Activated T-helper 1 cell treated with anti-CD3 and anti-CD28 coated beads, Interleukin-2, amount 50 U/mL, for 16 hours (primary cell): Measurements from ENCODE around the gene GTPBP10.
"Not testable (repeated sequence)": the region's sequence is repeated elsewhere in the genome, so short reads cannot be mapped to it uniquely, and the experiment has no call there.

Experiments used
- DNase-seq, 2 donors: peaks; one replicate each; pipeline ENCODE4 v3.0.0-alpha.2; 2020; ENCODE audit warnings: low read depth in 1 of 2, low spot score in 1 of 2

The GTPBP10 gene

GRCh38 chr7:90346336-90347125 lies at the start of gene GTPBP10:
Gene GTPBP10, plus strand, starts transcription at chr7:90346716. Its CDS starts 26 bp downstream, at chr7:90346742.
- peak; percentile 89 to 91 for DNase-seq

- DNase-seq: no peak
These were observed 48.1 kb upstream of the GTPBP10 start for GRCh38 chr7:90298145-90299038.

GRCh38 chr7:90303241-90303640 lies 43.3 kb upstream of the GTPBP10 start:
- DNase-seq: no peak

- no peak for DNase-seq
These were observed 36.6 kb upstream of the GTPBP10 start for GRCh38 chr7:90309872-90310271.

GRCh38 chr7:90311175-90311574 lies 35.3 kb upstream of the GTPBP10 start:
- no peak for DNase-seq

- DNase-seq: no peak
These were observed 33.8 kb upstream of the GTPBP10 start for GRCh38 chr7:90312745-90313144.

GRCh38 chr7:90313907-90314306 lies 32.6 kb upstream of the GTPBP10 start:
- no peak for DNase-seq

- no peak for DNase-seq
These were observed 26.5 kb upstream of the GTPBP10 start for GRCh38 chr7:90320014-90320413.

GRCh38 chr7:90320418-90320800 lies 26.1 kb upstream of the GTPBP10 start:
- no peak for DNase-seq

GRCh38 chr7:90320801-90321494 lies 25.6 kb upstream of the GTPBP10 start, which contains the start of gene FAM237B:
Gene FAM237B, minus strand, starts transcription at chr7:90321304. Its CDS starts 1,556 bp downstream, at chr7:90319748.
- DNase-seq: no peak

- no peak for DNase-seq
These were observed 23.7 kb upstream of the GTPBP10 start for GRCh38 chr7:90322837-90323236.

- no peak for DNase-seq
These were observed 20.0 kb upstream of the GTPBP10 start for GRCh38 chr7:90326500-90326899.

- no peak for DNase-seq
These were observed 12.2 kb upstream of the GTPBP10 start for GRCh38 chr7:90334193-90334843.

GRCh38 chr7:90334926-90335325 lies 11.6 kb upstream of the GTPBP10 start:
- DNase-seq: not testable (repeated sequence)

- DNase-seq: no peak
These were observed 9.4 kb upstream of the GTPBP10 start for GRCh38 chr7:90337106-90337505.

GRCh38 chr7:90345016-90345415 lies 1.5 kb upstream of the GTPBP10 start:
- DNase-seq: no peak

GRCh38 chr7:90345595-90346335 lies 751 bp upstream of the GTPBP10 start:
- DNase-seq: no peak

- no peak for DNase-seq
These were observed 1.2 kb downstream of the GTPBP10 start for GRCh38 chr7:90347759-90348158.

- DNase-seq: no peak
These were observed 2.8 kb downstream of the GTPBP10 start for GRCh38 chr7:90349305-90349704.

GRCh38 chr7:90350032-90350431 lies 3.5 kb downstream of the GTPBP10 start:
- DNase-seq: not testable (repeated sequence)
